ENCODE measurements around the gene DRC7.
"Not testable (repeated sequence)": the region's sequence is repeated elsewhere in the genome, so short reads cannot be mapped to it uniquely, and the experiment has no call there.

The DRC7 gene

GRCh38 chr16:57765160-57765728 is 70.6 kb downstream of the DRC7 start:
- DNase-seq = no peak

- DNase-seq = no peak
Measured at GRCh38 chr16:57766714-57767348, 72.2 kb downstream of the DRC7 start.

- DNase-seq = no peak
Measured at GRCh38 chr16:57769541-57770145, 75.0 kb downstream of the DRC7 start.

DNA sequence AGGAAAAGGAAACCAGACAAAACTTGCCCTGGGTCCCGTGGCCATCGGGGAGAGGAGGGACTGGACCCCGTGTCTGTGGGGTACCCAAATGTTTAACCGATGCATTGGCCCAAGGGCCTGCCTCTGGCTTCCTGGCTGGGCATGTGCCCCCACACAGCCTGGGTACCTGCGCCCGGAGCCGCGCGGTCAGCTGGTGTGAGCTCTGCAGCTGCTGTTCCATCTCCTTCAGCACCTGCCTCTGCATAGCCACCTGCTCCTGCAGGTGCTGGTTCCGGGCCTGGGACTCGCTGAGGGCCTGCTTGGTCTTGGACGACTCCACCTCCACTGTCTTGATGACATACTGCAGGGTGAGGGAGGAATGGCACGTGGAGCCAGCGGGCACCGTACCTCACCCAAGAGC is 75.8 kb downstream of the DRC7 start:
- DNase-seq = peak; percentile 27

GRCh38 chr16:57771141-57771785 is 76.7 kb downstream of the DRC7 start:
- DNase-seq = no peak

DNA sequence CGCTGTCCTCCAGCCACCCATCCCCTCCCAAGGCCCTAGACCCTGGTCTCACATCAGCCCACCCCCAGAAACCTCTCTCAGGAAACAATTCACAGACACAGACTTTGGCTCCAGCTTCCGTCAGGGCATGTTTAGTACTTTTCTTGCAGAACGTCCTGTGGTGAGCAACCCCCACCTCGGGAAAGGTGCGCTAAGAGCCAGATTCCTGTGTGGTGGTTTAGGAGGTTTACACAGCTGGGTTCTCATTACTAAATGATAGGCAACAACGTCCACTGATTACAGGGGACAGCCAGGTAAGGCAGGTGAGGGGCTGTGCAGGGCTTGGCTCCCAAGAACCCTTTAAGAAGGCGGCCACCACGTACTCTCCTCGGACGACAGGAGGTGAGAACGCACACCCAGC is 78.4 kb downstream of the DRC7 start:
- no peak for DNase-seq

DNA sequence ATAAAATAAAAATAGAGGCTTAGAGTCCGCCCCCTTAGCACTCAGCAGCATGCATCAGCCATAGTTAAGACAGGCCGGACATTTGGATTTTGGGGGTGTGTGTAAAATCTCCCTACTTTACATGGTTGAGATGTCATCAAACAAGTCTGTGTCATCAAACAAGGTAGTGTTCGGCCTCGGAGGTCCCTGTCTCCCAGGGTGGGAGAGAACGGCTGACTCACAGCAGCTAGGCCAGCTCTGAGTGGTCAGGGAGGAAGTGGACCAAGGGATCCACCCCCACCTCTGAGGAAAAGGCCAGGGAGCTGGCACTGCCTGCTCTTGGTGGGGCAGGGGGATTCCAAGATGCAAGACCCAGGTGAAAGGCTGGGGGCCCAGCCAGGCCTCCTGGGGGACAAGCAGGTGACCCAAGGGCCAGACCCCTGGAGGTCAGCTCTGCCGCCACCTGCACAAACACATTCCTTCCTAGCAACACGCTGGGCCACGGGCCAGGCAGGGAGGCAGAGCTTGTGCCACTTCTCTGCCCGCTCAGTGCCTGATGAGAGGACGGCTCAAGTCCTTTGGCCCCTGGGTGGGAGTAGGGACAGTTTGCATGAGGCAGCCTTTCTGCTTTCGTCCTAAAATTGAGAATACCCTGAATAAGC is 79.2 kb downstream of the DRC7 start:
- no peak for DNase-seq

- DNase-seq = no peak
Measured at GRCh38 chr16:57774705-57775285, 80.2 kb downstream of the DRC7 start.

- peak; percentile 40 for DNase-seq
Measured at GRCh38 chr16:57775661-57776469, 81.3 kb downstream of the DRC7 start.

- DNase-seq = no peak
Measured at GRCh38 chr16:57778658-57779057, 84.1 kb downstream of the DRC7 start.

- not testable (repeated sequence) for DNase-seq
Measured at GRCh38 chr16:57779836-57780235, 85.2 kb downstream of the DRC7 start.

- no peak for DNase-seq
Measured at GRCh38 chr16:57781349-57781740, 86.7 kb downstream of the DRC7 start.
